Activated CD8-positive, alpha-beta memory T cell treated with anti-CD3 and anti-CD28 coated beads, Interleukin-2, amount 50 U/mL, for 4 hours (primary cell): ENCODE measurements around the gene RIBC2.
"Not testable (repeated sequence)": the region's sequence is repeated elsewhere in the genome, so short reads cannot be mapped to it uniquely, and the experiment has no call there.

Experiments
- DNase-seq: peaks from one replicate; pipeline ENCODE4 v3.0.0-alpha.2; 2020

Gene RIBC2

GRCh38 chr22:45425101-45425500 lies 11.6 kb downstream of the RIBC2 start:
- no peak for DNase-seq

- DNase-seq = no peak
Measured at GRCh38 chr22:45425531-45426265, 12.2 kb downstream of the RIBC2 start.

- DNase-seq = no peak
Measured at GRCh38 chr22:45426387-45426786, 12.9 kb downstream of the RIBC2 start.

- no peak for DNase-seq
Measured at GRCh38 chr22:45427114-45427513, 13.6 kb downstream of the RIBC2 start.

- no peak for DNase-seq
Measured at GRCh38 chr22:45428391-45429385, 15.2 kb downstream of the RIBC2 start.

GRCh38 chr22:45429424-45429823 lies 15.9 kb downstream of the RIBC2 start:
- DNase-seq = no peak

- no peak for DNase-seq
Measured at GRCh38 chr22:45429981-45430775, 16.7 kb downstream of the RIBC2 start.

- DNase-seq = no peak
Measured at GRCh38 chr22:45430871-45431270, 17.4 kb downstream of the RIBC2 start.

GRCh38 chr22:45434981-45435380 lies 21.5 kb downstream of the RIBC2 start:
- no peak for DNase-seq

GRCh38 chr22:45435544-45436139 lies 22.1 kb downstream of the RIBC2 start:
- DNase-seq = peak; percentile 83

GRCh38 chr22:45436871-45437517 lies 23.5 kb downstream of the RIBC2 start:
- peak; percentile 32 for DNase-seq

GRCh38 chr22:45438336-45438735 lies 24.8 kb downstream of the RIBC2 start:
- DNase-seq = no peak

GRCh38 chr22:45440688-45441087 lies 27.2 kb downstream of the RIBC2 start:
- not testable (repeated sequence) for DNase-seq

GRCh38 chr22:45441138-45441537 lies 27.6 kb downstream of the RIBC2 start:
- no peak for DNase-seq

- DNase-seq = no peak
Measured at GRCh38 chr22:45442116-45442515, 28.6 kb downstream of the RIBC2 start.

GRCh38 chr22:45444168-45444567 lies 30.7 kb downstream of the RIBC2 start:
- no peak for DNase-seq

- no peak for DNase-seq
Measured at GRCh38 chr22:45445031-45445710, 31.7 kb downstream of the RIBC2 start.

GRCh38 chr22:45446216-45446615 lies 32.7 kb downstream of the RIBC2 start:
- DNase-seq = no peak

- not testable (repeated sequence) for DNase-seq
Measured at GRCh38 chr22:45447596-45447995, 34.1 kb downstream of the RIBC2 start.

GRCh38 chr22:45448431-45448830 lies 34.9 kb downstream of the RIBC2 start:
- no peak for DNase-seq

- DNase-seq = not testable (repeated sequence)
Measured at GRCh38 chr22:45449442-45449841, 35.9 kb downstream of the RIBC2 start.
